ENCODE measurements around the gene SNX9.

DNA sequence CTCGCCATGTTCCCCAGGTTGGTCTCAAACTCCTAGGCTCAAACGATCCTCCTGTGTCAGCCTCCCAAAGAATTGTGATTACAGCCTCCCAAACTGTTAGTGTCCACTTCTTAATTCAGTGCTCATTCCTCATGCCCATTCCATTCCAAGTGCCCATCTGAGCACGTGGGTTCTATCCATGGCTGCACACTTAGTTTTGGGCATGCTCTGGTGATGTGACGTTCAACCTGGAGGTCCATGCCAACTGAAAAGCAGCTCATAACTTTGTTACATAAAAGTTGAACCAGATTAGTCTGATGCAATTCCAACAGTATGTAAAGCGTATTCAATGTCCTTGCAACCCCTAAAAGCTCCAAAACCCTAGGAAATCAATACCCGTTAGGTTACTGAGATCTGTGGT is 11.5 kb downstream of the SNX9 start:
- TF ChIP-seq EP300 (IDR thresholded peaks at IDR 0.05) (no peak), POLR2AphosphoS5 (IDR thresholded peaks at IDR 0.05) (no peak), POLR2A (IDR thresholded peaks at IDR 0.05) (no peak)
- TF ChIP-seq, protein P1, sequence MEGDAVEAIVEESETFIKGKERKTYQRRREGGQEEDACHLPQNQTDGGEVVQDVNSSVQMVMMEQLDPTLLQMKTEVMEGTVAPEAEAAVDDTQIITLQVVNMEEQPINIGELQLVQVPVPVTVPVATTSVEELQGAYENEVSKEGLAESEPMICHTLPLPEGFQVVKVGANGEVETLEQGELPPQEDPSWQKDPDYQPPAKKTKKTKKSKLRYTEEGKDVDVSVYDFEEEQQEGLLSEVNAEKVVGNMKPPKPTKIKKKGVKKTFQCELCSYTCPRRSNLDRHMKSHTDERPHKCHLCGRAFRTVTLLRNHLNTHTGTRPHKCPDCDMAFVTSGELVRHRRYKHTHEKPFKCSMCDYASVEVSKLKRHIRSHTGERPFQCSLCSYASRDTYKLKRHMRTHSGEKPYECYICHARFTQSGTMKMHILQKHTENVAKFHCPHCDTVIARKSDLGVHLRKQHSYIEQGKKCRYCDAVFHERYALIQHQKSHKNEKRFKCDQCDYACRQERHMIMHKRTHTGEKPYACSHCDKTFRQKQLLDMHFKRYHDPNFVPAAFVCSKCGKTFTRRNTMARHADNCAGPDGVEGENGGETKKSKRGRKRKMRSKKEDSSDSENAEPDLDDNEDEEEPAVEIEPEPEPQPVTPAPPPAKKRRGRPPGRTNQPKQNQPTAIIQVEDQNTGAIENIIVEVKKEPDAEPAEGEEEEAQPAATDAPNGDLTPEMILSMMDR (IDR thresholded peaks at IDR 0.05), result no peak

Measured in upper lobe of left lung (tissue), 4 donors.